Activated T-helper 2 cell treated with anti-CD3 and anti-CD28 coated beads, Interferon-gamma antibody, Interleukin-2, Interleukin-4, amounts not matched to agents 10 μg/mL and 5 μg/mL and 100 μg/mL, durations not matched to agents 14 hours and 24 hours and 36 hours (primary cell): ENCODE data around the gene PRR20B. TPM values are rescaled to one million over a fixed set of nuclear protein-coding genes. Genes with fewer than 3 reads are reported as not detected.

Experiments used
- DNase-seq: peaks from one replicate; pipeline ENCODE4 v3.0.0; 2021; ENCODE audit warnings: low spot score
- H3K27ac Mint-ChIP-seq: one replicate; pipeline ENCODE4 v1.8.0; 2021; ENCODE audit warnings: mixed read lengths
- H3K27me3 Mint-ChIP-seq: one replicate; pipeline ENCODE4 v1.8.0; 2021; ENCODE audit warnings: low read depth, mixed read lengths
- H3K36me3 Mint-ChIP-seq: one replicate; pipeline ENCODE4 v1.8.0; 2021; ENCODE audit warnings: low read depth, mixed read lengths
- H3K4me1 Mint-ChIP-seq: one replicate; pipeline ENCODE4 v1.8.0; 2021; ENCODE audit warnings: low read depth, mixed read lengths
- H3K4me3 Mint-ChIP-seq: one replicate; pipeline ENCODE4 v1.8.0; 2021; ENCODE audit warnings: low read depth, mild to moderate bottlenecking, moderate library complexity, mixed read lengths
- H3K9me3 Mint-ChIP-seq: one replicate; pipeline ENCODE4 v1.8.0; 2021; ENCODE audit warnings: mixed read lengths
- intact Hi-C: fragments of 100-400 bp; cut with micrococcal nuclease; formaldehyde crosslinking; loops from one replicate; pipeline ENCODE4 v1.15.1; 2023
- total RNA-seq: library from RNA; stranded (reverse); gene quantifications from 2 replicates; pipeline ENCODE4 v1.2.3, GENCODE V29; 2022

The PRR20B gene
- total RNA-seq, 1 donor from 2014 or later: not detected

DNA sequence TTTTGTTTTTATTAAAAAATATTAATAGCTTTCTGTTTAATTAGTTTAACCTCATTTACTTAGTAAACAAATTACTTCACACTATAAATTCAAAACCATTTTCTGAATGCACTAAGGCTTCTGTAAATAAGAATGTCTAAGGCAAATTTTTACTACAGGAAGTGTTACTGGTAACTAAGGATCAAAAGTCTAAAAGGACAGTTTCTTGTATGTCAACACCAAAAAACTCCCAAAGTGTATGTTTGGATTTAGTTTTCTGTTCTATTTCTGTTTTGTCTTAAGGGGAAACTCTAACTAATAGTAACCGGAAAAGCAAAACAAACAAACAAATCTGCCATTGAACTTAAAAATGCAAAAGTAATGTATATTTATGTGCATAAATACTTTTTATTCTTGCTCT is 44.4 kb downstream of the PRR20B start:
- H3K4me1 Mint-ChIP-seq: no peaks in the 10 kb centered on the region
- peaks cover 4% of the 10 kb centered on the region for H3K9me3 Mint-ChIP-seq
- H3K27ac Mint-ChIP-seq: no peak overlapping the region
- no peak overlapping the region for H3K4me3 Mint-ChIP-seq
- intact Hi-C loops: no loop called here
- H3K36me3 Mint-ChIP-seq: no peaks in the 10 kb centered on the region
- no peaks in the 10 kb centered on the region for H3K27me3 Mint-ChIP-seq
- DNase-seq: no peak

Other genes with a start within 250 kb of the PRR20B start
- not detected in 2 replicates for gene PRR20A, start 6.6 kb upstream of the PRR20B start, total RNA-seq
- not detected in 2 replicates for gene PRR20C, start 6.6 kb downstream of the PRR20B start, total RNA-seq
- gene PRR20D, start 13.1 kb downstream of the PRR20B start, total RNA-seq: not detected in 2 replicates
- not detected in 2 replicates for gene PRR20E, start 19.7 kb downstream of the PRR20B start, total RNA-seq